Peyer's patch (tissue), 4 donors: ENCODE data around the gene TBP. TPM values are rescaled to one million over a fixed set of nuclear protein-coding genes. Genes with fewer than 3 reads are reported as not detected.

Experiments
- DNase-seq, 3 donors: peaks; one replicate each; pipeline ENCODE4 v3.0.0-alpha.2; 2017 to 2019
- H3K27ac ChIP-seq, 4 donors: fragments of 200-600 bp; sonication (generic); one replicate each; pipeline ENCODE4 v1.5.1; 2016 to 2019
- H3K27me3 ChIP-seq, 2 donors: fragments of 200-600 bp; sonication (generic); one replicate each; pipeline ENCODE4 v1.5.1; 2019
- H3K36me3 ChIP-seq, 3 donors: fragments of 200-600 bp; sonication (generic); one replicate each; pipeline ENCODE4 v1.5.1; 2016 to 2019
- H3K4me1 ChIP-seq, 4 donors: fragments of 200-600 bp; sonication (generic); one replicate each; pipeline ENCODE4 v1.5.1; 2016 to 2019
- H3K4me3 ChIP-seq, 4 donors: fragments of 200-600 bp; sonication (generic); 1 replicate in 3 of 4; 2 replicates in 1 of 4; pipeline ENCODE4 v1.5.1; 2016 to 2019; ENCODE audit warnings: mild to moderate bottlenecking in 1 of 4
- H3K9me3 ChIP-seq, 4 donors: fragments of 200-600 bp; sonication (generic); one replicate each; pipeline ENCODE4 v1.5.1; 2016 to 2019; ENCODE audit warnings: mild to moderate bottlenecking in 1 of 4
- CTCF ChIP-seq, 6 experiments: fragments of 450-650 bp in 4 of 6; fragments of 200-600 bp in 2 of 6; sonication (generic) in 1 of 6; IDR thresholded peaks; one replicate each; pipeline ENCODE4 v1.5.1; 2017 to 2019; ENCODE audit warnings: antibody characterized with exemption in 6 of 6, mild to moderate bottlenecking in 3 of 6, moderate library complexity in 1 of 6
- POLR2A ChIP-seq, 2 donors: fragments of 450-650 bp; IDR thresholded peaks; one replicate each; pipeline ENCODE4 v1.5.1; 2017; ENCODE audit warnings: antibody characterized with exemption in 2 of 2, mild to moderate bottlenecking in 2 of 2, moderate library complexity in 2 of 2
- total RNA-seq, 4 donors: library from RNA; depleted of rRNA; stranded (reverse); fragments of >200 nt; gene quantifications; one replicate each; pipeline ENCODE4 v1.1.0, GENCODE V29; 2016

TBP gene
- total RNA-seq, 4 donors from 2014 or later = 14.2 to 37.1 (median 33.7) TPM

GRCh38 chr6:170532867-170533488, 21.2 kb upstream of the TBP start:
- H3K36me3 ChIP-seq = peaks cover 0 to 54% (median 0%) of the 10 kb centered on the region in 3 donors
- no peak for DNase-seq
- TF ChIP-seq CTCF (IDR thresholded peaks at IDR 0.05) (no peak), POLR2A (IDR thresholded peaks at IDR 0.05) (no peak)
- no peak overlapping the region for H3K27ac ChIP-seq
- no peaks in the 10 kb centered on the region for H3K4me1 ChIP-seq
- H3K27me3 ChIP-seq = no peaks in the 10 kb centered on the region
- no peak overlapping the region for H3K4me3 ChIP-seq
- H3K9me3 ChIP-seq = no peaks in the 10 kb centered on the region

GRCh38 chr6:170533792-170534191, 20.4 kb upstream of the TBP start:
- no peak for TF ChIP-seq CTCF (IDR thresholded peaks at IDR 0.05)
- TF ChIP-seq POLR2A (IDR thresholded peaks at IDR 0.05) = no peak
- no peaks in the 10 kb centered on the region for H3K27me3 ChIP-seq
- H3K27ac ChIP-seq = no peak overlapping the region
- no peak overlapping the region for H3K4me3 ChIP-seq
- no peaks in the 10 kb centered on the region for H3K4me1 ChIP-seq
- H3K36me3 ChIP-seq = peaks cover 0 to 62% (median 0%) of the 10 kb centered on the region in 3 donors
- H3K9me3 ChIP-seq = no peaks in the 10 kb centered on the region
- DNase-seq = no peak

- no peak overlapping the region for H3K27ac ChIP-seq
- DNase-seq = no peak
- TF ChIP-seq POLR2A (IDR thresholded peaks at IDR 0.05) = no peak
- no peak for TF ChIP-seq CTCF (IDR thresholded peaks at IDR 0.05)
- H3K36me3 ChIP-seq = peaks cover 0 to 74% (median 0%) of the 10 kb centered on the region in 3 donors
- H3K4me1 ChIP-seq = no peaks in the 10 kb centered on the region
- H3K9me3 ChIP-seq = no peaks in the 10 kb centered on the region
- no peak overlapping the region for H3K4me3 ChIP-seq
- no peaks in the 10 kb centered on the region for H3K27me3 ChIP-seq
Observed at GRCh38 chr6:170535004-170535403, 19.2 kb upstream of the TBP start.

GRCh38 chr6:170536671-170537070, 17.5 kb upstream of the TBP start:
- peaks cover 0 to 86% (median 0%) of the 10 kb centered on the region in 3 donors for H3K36me3 ChIP-seq
- H3K9me3 ChIP-seq = no peaks in the 10 kb centered on the region
- no peak overlapping the region for H3K27ac ChIP-seq
- no peaks in the 10 kb centered on the region for H3K27me3 ChIP-seq
- no peak for TF ChIP-seq POLR2A (IDR thresholded peaks at IDR 0.05)
- H3K4me3 ChIP-seq = no peak overlapping the region
- H3K4me1 ChIP-seq = no peaks in the 10 kb centered on the region
- DNase-seq = no peak

GRCh38 chr6:170537329-170537728, 16.8 kb upstream of the TBP start:
- no peak for TF ChIP-seq CTCF (IDR thresholded peaks at IDR 0.05)
- no peak for TF ChIP-seq POLR2A (IDR thresholded peaks at IDR 0.05)
- Histone ChIP-seq H3K27ac (no peak overlapping the region), H3K9me3 (no peaks in the 10 kb centered on the region), H3K4me1 (no peaks in the 10 kb centered on the region), H3K36me3 (peaks cover 0 to 92% (median 0%) of the 10 kb centered on the region in 3 donors), H3K27me3 (no peaks in the 10 kb centered on the region), H3K4me3 (no peak overlapping the region)
- no peak for DNase-seq

GRCh38 chr6:170542031-170542719, 12.0 kb upstream of the TBP start:
- H3K36me3 ChIP-seq = peaks cover 0 to 93% (median 0%) of the 10 kb centered on the region in 3 donors
- no peak overlapping the region for H3K27ac ChIP-seq
- H3K4me3 ChIP-seq = no peak overlapping the region
- no peaks in the 10 kb centered on the region for H3K4me1 ChIP-seq
- no peaks in the 10 kb centered on the region for H3K27me3 ChIP-seq
- H3K9me3 ChIP-seq = no peaks in the 10 kb centered on the region
- TF ChIP-seq POLR2A (IDR thresholded peaks at IDR 0.05) = no peak
- no peak for TF ChIP-seq CTCF (IDR thresholded peaks at IDR 0.05)
- no peak for DNase-seq
